GM19193 (cell line): ENCODE data around the gene SPACA1.

Experiments
- POLR2A ChIP-seq: IDR thresholded peaks from 4 replicates; pipeline ENCODE4 v1.6.1; 2011; ENCODE audit not compliant: insufficient read depth, insufficient read length; ENCODE audit errors: extremely low read depth

The SPACA1 gene

DNA sequence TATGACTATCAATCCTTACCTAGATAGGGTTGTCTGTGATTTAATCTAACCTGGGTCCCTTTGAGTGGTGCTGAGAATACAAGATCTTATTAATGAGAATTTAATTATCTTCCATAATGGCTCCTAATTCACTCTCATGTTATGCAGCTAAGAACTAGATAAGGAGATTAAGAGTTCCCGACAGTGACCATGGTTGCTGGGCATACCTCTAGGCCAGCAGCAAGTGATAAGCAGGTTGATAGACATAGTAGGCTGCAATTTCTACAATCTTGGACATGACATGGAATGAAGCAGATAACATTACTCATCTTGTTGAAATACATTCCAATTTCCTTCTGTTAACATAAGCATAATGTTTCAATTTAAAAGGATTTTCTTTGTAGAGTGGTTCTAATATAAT, 27.1 kb downstream of the SPACA1 start:
- no peak for TF ChIP-seq POLR2A

DNA sequence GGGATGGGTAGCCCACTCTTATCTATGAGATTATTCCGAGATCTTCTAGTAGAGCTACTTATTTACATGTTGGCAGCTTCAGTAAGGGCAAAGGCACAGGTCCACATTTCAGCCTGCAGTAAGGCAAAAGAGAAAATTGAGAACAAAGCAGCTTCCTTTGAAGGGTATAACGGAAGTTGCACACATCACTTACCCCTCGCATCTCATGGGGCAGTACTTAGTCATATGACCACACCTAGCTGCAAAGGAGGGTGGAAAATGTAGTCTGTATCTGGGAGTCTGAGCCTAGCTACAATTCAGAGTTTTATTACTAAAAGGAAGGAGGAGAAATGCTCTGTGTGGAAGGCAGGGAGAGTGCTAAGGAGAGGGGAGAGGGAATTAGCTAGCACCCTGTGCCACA, 29.7 kb downstream of the SPACA1 start:
- no peak for TF ChIP-seq POLR2A

DNA sequence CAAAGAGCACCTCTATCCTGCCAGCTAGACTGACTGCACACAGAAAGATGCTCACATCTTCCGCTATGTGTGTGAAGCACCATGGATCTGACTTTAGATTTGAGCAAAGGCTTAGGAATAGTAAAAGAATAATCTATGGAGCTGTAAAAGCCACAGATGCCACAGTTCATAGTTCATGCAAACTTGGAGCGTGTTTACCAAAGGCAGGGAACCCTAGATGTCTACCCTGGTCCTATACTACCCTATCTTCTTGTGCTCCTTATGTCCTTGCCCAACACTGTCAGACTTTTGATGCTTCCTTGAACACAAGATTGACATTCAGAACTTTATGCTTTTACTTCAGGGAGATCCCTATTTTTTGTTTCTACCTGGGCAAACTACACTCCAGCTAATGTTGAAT, 39.2 kb downstream of the SPACA1 start:
- no peak for TF ChIP-seq POLR2A

DNA sequence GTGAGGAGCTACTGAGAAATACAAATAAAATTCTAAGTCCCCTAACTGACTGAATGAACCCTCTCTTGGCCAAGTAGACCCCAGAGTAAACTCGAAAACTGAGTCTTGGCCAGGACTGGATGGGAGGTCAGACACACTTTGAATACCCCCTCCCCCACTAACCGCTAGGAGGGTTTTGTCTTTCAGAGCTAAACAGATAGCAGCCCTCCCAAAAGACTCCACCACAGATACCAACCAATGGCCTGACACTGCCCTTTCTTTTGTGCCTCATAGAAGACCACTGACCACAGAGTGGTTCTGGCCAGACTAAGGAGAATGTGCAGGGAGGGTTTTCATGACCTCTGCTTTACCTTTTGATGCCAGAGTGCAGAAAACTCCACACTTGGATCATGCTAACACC, 42.1 kb downstream of the SPACA1 start:
- no peak for TF ChIP-seq POLR2A

DNA sequence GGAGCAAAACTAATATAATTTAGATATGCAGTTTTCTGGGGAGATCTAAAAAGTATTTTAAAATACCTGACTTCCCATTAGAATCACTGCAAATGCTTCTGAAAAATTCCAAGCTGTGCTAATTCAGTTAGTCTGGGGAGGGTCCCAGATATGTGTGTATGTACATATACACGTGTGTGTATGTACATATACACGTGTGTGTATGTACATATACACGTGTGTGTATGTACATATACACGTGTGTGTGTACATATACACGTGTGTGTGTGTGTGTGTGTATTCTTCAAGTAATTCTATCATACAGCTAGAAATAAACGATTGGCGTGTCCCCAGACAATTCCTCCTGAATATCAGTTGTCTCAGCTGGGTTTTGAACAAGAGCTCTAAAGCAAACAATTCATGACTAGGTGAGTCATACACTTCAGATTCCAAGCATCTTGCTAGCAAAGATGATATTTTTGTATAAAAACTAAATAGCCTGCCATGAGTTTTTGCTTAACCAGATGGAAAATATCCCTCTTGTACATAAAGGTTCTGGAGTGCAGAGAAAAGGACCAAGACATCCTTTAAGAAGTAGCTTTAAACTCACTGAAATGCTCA, 58.2 kb downstream of the SPACA1 start:
- no peak for TF ChIP-seq POLR2A

DNA sequence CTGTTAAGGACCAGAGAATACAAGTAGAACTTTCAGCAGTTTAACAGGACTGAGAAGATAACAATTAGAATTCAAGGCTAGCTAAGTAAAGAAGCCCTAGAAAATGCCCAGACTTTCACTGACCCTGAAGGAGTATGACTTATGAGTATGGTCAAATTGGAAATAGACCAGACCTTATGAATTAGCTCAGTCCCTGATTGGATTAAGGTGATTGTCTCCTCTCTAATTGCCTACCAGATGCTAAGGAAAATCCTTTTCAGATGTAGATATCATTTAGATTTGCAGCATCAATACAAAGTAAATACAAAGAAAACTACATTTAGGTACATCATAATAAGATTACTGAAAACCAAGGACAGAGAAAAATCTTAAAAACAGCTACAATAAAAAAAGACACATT, 59.6 kb downstream of the SPACA1 start:
- TF ChIP-seq POLR2A: no peak

DNA sequence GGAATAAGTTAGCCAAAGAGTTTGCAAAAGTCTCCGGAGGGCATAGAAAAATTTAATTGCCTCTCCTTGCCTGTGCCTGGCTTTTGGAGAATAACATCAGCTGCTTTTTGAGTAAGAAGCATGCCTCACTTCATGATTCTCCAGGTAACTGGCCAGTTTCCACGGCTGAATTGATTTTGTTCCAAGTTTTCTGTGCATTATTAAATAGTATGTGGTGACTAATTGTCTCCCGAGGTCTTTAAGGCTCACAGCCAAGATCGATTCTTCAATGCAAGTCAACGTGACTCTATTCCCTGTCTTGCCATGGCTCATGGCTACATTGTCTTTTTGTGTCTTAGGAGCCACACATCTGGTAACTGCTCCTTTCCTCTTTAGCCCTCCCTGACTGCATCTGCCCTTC, 64.3 kb downstream of the SPACA1 start:
- TF ChIP-seq POLR2A: no peak

DNA sequence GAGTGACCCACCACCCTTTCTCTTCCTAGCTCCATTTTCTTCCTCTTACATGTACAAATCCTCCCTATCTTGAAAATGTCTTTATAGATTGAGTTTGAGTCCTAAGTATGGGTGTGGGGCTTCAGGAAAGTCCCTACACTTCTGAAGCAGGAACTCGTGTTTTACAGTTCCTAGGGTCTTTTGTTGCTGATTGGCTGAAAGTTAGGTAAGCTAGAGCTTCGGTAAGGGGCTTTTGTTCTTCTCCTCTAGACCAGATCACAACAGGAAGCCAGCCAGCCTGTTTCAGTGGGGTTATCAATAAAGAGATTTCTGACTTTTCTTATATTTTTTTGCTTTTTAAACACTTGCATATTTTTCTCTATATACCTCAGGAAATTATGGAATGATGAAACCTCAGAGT, 67.2 kb downstream of the SPACA1 start:
- no peak for TF ChIP-seq POLR2A

DNA sequence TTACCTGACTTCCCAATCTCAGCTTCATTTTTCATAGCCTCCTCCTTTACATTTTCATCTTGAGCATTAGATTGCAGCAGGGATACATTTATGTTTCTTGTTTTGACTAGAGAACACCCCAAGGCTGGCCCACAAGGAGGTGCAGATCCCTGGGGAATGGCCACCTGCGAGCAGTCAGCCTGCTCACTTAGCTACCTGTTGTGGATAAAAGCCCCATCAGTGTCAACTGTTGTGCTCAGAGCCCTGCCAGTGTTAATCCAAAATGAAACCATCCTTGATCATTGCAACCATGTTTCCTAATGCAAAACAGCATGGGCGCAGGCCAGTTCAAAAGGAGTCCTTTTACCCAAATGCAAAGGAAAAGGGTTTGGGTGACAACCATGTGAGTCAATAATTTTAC, 67.7 kb downstream of the SPACA1 start:
- no peak for TF ChIP-seq POLR2A

DNA sequence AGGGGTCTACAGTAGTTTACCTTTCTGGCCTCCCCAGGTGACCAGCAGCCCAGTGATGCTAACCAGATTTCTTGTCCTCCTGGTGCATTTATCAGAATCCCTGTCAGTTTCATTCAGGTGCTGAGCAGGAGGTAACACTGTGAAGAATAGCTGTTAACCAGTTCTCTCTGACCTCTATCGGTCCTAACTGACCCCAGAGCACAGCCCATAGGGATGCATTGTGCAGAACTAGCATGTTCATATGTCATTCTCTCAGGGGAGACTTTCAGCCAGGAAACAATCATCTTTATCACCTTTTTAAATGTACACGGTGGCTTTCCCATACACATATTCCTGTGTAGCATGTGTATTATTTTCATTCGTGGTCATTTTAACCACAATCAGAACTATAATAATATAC, 68.6 kb downstream of the SPACA1 start:
- TF ChIP-seq POLR2A: no peak
